Activated gamma-delta T cell treated with Interleukin-2 at 50 U/mL for 16 hours (primary cell): Measurements from ENCODE around the gene MAMDC2.
A peak's percentile ranks its signal among the peaks of the same experiment; 100 is the strongest.
"Not testable (repeated sequence)": the region's sequence is repeated elsewhere in the genome, so short reads cannot be mapped to it uniquely, and the experiment has no call there.

ENCODE experiments used
- DNase-seq: peaks from one replicate; pipeline ENCODE4 v3.0.0-alpha.2; 2020

MAMDC2 gene

DNA sequence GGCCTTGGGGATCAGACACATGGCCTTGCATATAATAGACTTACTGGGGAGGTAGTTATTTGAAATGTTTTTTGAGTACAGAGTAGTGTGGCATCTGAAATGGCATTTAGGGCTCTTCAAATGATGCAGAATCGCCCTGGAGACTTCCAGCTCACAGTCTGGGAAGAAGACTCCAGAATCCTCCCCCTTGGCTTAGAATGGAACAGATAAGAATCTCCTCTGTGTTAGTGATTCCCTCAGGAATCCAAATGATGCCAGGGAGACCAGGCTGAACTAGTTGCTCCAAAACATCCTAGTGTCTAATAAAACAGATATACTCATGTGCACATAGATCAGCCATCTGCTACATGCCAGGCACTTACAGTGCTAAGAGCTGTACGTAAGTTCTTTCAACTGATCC is 176.6 kb downstream of the MAMDC2 start:
- DNase-seq, result no peak

DNA sequence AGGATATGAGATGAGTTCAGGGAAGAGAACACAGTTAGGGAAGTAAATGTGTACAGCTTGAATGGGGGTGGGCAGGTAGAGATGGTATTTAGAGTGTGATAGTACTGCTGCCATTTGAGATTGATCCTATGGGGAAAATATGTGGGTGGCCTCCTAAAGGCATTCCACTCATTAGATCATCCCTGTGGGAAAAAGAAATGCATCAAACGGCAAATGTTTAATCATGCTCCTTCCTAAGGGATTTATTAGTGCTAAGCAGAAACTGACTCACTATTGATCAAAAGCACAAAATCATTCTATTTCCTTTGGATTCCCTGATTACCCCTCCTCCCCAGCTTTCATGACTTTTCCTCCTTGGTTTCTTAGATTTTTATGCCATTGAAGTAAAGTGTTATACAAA is 178.7 kb downstream of the MAMDC2 start:
- DNase-seq, result no peak

DNA sequence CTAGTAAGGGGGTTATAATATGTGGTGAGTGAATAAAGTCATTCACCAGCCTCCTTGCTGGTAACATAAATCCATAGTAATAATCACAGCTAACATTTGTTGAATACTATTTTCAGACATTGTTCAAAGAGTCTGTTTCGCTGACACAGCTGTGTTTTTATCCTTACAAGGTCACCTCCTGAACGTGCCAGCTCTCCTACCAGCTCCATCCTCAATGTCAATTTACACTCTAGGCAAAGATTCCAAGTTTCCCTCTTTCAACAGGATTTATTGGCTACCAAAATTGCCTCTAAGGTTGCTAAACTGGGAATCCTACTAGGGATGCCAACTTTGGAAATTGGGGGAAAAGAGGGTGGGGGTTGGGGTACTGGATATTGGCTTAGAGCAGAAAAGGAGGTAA is 184.5 kb downstream of the MAMDC2 start:
- DNase-seq, result no peak

DNA sequence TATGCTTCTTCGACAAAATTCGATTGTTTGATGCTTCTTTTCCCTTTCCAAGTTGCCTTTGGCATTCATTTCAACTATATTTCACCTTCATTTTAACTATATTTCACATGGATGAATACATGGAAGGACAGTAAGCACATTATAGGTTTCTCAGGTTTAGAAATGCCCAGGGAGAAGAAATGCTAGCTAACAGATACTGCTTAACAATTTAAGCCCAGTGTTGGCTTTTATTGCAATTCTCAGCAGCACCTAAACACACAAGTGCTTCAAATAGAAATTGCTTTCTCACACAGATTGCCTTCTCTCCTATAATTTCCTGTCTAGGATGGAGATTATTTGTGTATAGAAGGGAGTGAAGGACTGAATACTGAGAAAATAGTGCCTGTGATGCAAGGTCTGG is 185.0 kb downstream of the MAMDC2 start:
- DNase-seq, result no peak

- DNase-seq, result no peak
Observed at GRCh38 chr9:70229026-70229425, 185.4 kb downstream of the MAMDC2 start.

DNA sequence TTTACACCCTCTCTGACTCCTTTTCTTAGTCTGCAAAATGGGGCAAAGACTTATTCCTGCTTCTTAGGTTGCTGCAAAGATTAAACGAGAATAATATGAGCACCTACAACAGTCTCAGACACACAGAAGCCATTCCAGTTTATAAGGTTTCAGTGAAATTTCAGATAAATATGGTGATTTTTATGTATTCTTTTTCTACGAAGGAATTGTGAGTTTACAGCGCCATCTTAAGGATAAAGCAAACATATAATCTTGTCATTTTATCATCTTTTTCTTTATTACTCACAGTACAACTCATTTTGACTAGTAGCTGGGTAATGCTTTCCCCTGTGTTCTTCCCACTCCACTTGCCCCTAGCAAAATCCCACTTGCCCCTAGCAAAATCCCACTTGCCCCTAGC is 185.9 kb downstream of the MAMDC2 start:
- no peak for DNase-seq

- DNase-seq, result no peak
Observed at GRCh38 chr9:70232476-70232875, 188.8 kb downstream of the MAMDC2 start.

- not testable (repeated sequence) for DNase-seq
Observed at GRCh38 chr9:70234208-70234607, 190.6 kb downstream of the MAMDC2 start.

DNA sequence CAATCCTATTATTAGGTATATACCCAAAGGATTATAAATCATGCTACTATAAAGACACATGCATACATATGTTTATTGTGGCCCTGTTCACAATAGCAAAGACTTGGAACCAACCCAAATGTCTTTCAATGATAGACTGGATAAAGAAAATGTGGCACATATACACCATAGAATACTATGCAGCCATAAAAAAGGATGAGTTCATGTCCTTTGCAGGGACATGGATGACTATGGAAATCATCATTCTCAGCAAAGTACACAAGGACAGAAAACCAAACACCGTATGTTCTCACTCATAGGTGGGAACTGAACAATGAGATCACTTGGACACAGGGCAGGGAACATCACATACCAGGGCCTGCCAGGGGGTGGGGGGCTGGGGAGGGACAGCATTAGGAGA is 202.3 kb downstream of the MAMDC2 start:
- not testable (repeated sequence) for DNase-seq

DNA sequence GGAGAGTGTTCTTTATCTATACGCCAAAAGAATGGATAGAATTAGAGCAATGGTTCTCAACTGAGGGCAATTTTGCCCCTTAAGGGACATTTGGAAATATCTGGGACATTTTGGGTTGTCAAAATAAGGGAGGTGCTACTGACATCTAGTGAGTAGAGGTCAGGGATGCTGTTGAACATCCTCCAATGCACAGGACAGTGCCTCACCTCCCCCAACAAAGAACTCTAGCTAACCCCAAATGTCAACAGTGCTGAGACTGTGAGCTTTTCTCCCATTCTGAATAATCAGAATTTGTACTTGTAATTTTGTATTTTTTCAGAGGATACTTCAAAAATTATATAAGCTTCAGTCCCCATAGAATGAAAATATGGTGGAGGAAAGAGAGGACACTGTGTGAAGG is 206.6 kb downstream of the MAMDC2 start:
- DNase-seq, result no peak

DNA sequence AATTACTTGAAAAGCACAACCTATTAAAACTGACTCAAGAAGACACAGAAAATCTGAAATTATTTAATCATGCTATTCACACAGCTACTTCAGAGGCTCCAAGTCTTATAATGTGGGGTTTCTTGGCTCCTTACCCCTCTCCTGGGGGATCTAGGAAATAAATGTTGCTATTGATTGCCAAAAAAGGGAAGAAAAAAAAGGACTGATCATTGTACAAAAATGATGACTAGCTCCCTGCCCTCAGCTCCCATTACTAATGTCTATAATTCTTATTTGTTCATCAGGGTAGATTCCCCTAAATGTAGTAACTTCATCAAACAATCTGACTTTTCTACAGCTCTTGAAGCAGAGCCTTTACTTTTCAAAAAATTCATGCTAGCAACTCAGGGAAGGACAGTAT is 211.8 kb downstream of the MAMDC2 start:
- no peak for DNase-seq

GRCh38 chr9:70256123-70256551 is 212.5 kb downstream of the MAMDC2 start:
- DNase-seq, result no peak

- no peak for DNase-seq
Observed at GRCh38 chr9:70257502-70257901, 213.9 kb downstream of the MAMDC2 start.

DNA sequence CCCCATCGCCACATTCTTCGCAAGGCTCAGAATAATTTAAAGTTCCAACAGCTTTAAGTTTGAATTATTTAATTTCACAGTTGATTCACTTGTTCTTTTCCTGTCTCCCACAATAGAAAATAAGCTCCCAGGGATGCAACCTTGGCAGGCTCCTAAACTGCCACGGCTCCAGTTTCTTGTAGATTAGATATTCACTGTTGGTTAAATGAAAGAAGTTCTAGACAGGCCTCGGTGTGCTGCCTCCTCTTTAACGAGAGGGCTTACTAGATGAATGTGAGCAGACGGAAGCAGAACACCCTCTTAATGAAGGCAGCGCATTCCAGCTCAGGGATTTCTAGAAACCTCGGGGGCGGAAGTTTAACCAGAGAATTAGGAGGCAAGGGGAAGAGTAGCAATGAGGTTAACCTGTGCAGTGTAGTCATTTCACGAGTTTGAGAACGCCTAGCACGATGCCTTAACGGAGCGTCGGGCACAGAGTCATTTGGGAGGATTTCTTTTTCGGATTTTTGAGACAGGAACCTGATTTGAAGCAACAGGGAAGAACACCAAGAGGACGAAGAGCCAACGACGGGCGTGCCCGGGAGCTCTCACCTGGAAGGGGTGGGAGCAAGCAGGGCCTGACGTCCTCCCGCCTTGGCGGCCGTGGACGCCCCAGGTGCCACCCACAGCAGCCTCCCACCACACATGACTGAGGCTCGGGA is 214.5 kb downstream of the MAMDC2 start:
- DNase-seq, result no peak

DNA sequence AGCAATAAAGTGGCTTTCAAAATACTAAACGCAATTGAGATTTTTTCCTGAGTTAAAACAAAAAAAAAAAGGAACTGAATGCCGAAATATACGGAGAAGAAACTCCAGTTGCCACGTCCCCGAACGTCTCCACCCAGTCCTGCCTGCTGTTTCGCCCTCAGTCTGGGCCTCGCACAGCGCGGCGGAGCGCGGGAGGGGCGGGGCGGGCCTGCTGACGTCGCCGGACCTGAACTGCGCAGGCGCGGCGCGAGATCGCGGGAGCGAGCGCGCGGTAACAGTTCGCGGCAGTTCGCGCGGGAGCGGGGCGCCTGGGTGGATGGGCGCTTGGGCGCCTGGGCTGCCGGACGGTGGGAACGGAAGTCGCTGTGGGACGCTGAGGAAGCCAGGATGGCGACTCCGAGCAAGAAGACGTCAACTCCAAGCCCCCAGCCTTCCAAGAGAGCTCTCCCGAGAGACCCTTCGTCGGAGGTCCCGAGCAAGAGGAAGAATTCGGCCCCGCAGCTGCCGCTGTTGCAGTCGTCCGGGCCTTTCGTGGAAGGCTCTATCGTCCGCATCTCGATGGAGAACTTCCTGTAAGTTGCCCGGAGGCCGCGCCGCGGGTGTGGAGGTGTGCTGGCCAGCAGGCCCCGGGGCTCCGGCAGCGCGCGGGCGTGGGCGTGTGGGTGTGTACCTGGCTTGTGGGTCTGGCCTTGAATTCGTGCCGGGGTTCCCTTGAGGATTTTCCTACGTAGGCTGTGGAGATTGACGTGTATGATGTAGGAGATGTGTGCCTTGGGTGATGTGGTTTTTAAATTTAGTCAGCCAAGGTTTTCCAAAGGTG is 215.3 kb downstream of the MAMDC2 start, which contains the start of gene SMC5:
Gene SMC5, plus strand, starts transcription at position 287 of the 820 bp plus-strand sequence. Its CDS starts 101 bp downstream, at position 388.
- peak; percentile 84 for DNase-seq

- DNase-seq, result no peak
Observed at GRCh38 chr9:70259512-70259802, 215.8 kb downstream of the MAMDC2 start.

GRCh38 chr9:70260007-70260443 is 216.4 kb downstream of the MAMDC2 start:
- no peak for DNase-seq

DNA sequence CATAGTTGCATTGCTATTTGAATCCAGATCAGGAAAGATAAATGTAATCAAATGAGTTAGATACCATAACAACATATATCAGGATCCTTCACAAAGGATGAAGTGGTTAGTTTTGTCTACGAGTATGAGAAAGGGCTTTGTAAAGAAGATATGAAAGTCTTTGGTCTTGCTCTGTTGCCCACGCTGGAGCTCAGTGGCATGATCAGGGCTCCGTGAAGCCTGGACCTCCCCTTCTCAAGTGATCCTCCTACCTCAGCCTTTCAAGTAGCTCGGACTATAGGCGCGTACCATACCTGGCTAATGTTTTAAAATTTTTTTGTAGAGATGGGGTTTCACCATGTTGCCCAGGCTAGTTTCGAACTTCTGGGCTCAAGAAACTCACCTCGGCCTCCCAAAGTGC is 217.0 kb downstream of the MAMDC2 start:
- no peak for DNase-seq

DNA sequence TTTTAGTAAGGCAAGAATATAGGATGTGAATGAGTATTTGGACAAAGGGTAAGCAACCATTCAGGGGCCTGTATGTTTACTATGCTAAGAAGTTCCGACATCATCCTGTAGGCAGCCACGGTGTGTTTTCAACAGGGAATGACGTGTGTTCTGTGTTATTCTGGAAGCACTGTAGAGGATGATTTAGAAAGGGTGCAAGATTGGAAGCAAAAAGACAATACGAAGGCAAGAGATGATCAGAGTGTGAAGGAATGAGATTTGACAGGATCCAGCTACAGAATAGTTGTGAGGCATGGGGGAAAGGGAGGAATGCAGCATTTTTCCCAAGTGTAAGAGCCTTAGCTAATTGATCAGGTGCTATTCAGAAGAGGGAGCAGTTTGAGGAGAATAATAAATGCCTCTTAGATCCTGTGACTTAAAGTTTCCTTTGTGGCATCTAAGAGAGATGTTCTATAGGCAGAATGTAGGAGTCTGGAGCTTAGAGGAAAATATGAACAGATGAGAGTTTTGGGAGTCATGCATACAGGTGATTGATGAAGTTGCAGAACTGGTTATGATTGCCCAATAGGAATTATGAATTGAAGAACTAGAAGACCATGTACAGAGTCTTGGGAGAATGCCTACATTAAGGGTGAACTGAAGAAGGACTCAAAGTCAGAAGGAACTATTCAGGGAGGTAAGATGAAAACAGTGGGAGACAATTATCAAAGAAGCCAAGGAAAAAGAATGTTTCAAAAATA is 217.7 kb downstream of the MAMDC2 start:
- DNase-seq, result no peak

DNA sequence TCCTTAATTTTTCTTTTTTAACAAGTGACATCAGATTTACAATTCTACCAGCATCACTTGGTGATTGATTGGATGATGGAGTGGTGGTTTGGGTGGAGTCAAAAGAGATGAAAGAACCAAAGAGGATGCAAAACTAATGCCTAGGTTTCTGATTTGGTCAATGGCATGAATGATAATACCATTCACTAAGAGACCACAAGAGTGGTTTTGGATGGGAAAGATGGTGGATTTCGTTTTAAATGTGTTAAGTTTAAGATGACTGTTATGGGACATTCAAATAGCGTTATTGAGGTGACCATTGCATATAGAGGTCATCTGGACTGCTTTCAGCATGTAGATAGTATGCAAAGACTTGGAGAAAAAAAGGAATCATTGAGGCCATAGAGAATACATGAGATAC is 218.7 kb downstream of the MAMDC2 start:
- DNase-seq, result no peak

DNA sequence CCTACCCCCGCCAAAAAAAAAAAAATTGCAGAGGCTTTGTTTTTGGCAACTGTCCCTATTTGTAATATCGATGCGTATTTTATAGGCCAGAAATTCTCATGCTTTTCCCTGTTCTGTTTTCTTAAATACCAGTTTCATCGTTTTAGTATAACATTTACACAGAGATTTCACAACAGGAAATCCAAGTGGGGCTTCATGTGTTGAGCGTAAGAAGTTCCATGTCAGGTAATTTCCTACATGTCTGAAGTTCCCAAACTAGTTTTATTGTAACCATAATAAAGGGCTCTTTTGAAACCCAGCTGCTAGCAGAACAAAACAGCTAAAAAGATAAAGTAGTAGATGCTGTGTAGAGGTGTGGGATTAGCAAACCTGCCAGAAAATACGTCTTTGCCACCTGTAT is 219.3 kb downstream of the MAMDC2 start:
- DNase-seq, result no peak

GRCh38 chr9:70263421-70263820 is 219.8 kb downstream of the MAMDC2 start:
- no peak for DNase-seq
